GM18868 (cell line): ENCODE measurements around the gene IQCE.

ENCODE experiments used
- ATAC-seq: cut with Tn5 transposase; IDR thresholded peaks from one replicate; pipeline ENCODE4 v1.9.1; 2021; ENCODE audit warnings: mild to moderate bottlenecking, moderate library complexity; ENCODE audit not compliant: unreplicated experiment

The IQCE gene

GRCh38 chr7:2628891-2629290 is 70.1 kb downstream of the IQCE start:
- ATAC-seq: no peak

GRCh38 chr7:2629746-2630681 is 71.2 kb downstream of the IQCE start:
- no peak for ATAC-seq

DNA sequence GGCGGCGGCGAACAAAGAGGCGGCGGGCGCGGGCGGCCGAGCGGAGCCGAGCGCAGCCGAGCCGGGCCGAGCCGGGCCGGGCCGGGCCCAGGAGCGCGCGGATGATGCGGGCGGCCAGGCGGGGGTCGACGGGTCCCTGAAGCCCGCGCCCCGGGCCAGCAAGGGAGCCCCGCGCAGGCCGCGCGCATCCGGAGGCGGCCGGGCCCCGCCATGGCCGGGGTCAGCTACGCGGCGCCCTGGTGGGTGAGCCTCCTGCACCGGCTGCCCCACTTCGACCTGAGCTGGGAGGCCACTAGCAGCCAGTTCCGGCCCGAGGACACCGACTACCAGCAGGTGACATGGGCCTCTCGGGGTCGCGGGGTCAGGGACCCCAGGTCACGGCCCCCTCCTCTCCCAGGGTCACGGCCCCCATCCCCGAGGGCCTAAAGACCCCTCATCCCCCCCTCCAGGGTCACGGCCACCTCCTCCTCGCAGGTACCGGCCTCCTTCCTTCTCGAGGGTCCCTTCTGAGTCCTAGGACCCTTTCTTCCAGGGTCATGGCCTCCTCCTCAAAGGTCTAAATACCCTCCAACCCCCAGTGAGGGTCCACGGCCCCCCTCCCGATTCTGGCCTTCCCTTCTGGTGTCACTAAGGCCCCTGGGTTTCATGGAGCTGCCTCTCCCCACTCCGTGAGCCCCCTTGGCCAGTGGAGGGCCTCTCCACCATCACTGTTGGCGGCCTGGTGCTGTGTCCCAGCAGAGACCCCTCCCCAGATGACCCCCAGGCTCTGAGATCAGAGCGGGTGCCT is 73.4 kb downstream of the IQCE start, which contains the start of gene TTYH3:
TSS of gene TTYH3 (plus strand) at position 41 of the 787 bp plus-strand sequence. CDS start at position 211, 170 bp downstream.
- peak; percentile 17 for ATAC-seq

DNA sequence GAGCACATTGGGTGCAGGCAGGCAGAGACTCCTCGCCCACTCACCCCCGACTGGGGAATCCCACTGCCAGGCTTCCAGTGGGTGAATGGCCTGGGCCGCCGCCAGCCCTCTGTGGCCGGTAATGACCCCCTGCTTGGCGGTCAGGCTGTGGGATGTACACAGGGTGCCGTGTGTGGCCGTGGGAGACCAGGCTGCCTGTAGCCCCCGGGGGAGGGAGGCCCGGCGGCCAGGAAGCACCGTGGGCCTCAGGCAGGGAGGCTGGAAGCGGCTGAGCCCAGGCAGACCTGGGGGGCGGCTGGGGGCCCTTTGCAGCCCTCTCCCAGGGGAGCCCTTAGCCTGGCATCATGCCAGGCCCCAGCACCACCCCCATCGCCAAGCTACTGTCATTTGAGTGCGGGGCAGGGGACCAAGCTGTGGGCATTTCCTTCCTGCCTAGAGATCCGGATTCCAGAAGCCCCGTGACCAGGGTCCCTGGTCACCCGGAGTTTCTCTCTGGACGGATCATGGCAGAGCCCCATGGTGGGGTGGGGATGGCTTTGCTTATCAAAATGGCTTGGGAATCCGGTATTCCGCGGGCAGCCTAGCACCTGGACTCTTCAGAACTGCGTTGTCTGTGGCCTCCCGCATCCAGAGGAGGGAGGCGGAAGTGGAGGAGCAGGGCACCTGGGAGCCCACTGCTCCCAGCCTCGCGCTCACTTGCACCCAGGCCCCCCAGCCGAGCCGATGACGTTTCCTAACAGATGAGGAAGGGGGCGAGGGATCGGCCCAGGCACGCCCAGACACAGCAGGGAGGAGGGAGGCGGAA is 74.2 kb downstream of the IQCE start:
- ATAC-seq: no peak

DNA sequence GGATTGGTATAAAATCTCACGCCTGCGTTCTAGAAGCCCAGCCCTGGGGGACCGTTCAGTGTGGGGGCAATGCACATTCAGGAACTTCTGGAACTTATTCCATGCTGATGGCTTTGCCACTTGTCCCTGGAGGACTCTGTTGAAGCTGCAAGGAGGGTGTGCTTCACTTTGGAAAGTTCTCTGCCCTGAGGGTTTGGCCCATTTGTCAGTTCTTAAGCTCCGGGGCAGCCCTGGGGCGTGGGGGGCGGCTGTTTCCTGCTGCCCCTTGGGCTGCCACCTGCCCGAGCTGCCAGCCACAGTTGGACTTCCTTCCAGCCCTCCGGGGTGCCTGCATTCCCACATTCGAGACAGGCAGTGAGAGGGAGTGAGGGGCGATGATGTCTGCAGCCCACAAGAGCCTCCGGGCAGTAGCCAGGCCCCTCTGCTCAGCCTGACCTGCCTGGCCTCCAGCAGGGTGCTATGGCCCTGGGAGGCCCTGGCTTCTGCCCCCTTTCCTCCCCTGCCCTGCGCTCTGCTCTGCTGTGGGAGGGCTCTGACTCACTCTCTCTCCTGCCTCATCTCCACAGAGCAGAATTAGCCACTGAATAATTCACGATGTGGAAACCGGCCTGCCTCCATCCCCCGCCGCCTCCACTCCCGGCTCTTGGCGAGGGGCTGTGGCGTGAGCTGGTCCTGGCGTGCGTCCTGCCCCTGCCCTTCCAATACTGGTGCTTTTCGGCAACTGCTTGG is 74.9 kb downstream of the IQCE start:
- no peak for ATAC-seq

GRCh38 chr7:2634267-2635145 is 75.7 kb downstream of the IQCE start:
- no peak for ATAC-seq

- no peak for ATAC-seq
Measured at GRCh38 chr7:2635148-2635668, 76.4 kb downstream of the IQCE start.

DNA sequence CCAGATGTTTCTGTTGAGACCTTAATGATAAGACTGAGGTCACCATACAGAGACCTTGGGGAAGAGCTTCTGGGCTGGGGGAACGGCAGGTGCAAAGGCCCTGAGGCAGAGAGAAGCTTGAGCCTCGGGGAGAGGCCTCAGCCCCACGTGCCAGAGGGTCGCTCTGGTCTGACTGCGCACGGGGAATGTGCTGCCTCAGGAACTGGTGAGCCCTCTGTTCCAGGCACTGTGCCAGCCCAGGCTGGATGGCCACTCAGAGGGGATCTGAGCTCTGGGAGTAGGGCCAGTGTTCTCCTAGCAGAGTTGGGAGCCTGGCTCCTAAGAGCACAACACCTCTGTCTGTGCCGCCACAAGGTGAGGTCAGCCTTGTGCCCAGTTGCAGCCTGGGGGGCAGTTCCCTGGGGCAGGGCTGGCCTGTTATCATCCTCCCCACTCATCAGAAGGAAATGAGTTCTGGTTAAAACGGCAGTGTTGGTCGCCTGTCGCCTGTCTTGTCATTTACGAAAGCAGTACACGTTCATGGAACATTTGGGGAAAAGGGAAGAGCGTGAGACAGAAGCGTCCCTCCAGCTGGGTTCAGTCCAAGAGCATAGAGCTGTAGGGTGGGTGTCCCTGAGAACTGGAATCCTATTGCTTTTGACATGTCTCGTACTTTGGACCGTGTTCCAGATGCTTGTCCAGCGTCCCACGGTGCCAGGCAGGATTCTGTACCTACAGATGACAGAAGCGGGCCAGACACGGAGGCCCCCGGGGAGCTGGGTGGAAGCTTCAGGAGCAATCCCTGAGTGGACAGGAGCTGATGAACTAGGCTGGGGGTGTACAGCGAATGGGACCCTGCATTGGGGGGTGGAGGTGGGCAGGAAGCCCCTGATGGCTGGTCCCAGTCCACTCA is 77.3 kb downstream of the IQCE start:
- ATAC-seq: no peak

DNA sequence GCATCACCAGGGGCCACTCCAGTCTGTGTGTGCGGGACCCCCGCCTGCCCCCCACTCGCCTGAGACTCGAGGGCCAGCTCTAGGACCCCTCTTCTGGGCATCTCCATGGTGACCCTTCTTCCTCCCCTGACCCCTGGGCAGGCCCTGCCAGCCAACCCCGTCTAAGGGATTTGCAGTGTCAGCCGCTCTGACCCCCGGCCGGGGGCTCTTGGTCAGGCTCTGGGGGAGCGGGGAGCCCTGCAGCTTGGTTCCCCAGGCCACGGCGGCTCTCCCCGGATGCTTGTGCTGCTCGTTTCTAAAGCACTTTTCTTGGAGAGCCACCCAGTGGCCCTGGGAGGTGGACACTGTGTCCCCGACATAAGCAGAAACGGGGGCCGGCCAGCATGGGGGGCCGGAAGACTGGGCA is 78.3 kb downstream of the IQCE start:
- ATAC-seq: no peak

DNA sequence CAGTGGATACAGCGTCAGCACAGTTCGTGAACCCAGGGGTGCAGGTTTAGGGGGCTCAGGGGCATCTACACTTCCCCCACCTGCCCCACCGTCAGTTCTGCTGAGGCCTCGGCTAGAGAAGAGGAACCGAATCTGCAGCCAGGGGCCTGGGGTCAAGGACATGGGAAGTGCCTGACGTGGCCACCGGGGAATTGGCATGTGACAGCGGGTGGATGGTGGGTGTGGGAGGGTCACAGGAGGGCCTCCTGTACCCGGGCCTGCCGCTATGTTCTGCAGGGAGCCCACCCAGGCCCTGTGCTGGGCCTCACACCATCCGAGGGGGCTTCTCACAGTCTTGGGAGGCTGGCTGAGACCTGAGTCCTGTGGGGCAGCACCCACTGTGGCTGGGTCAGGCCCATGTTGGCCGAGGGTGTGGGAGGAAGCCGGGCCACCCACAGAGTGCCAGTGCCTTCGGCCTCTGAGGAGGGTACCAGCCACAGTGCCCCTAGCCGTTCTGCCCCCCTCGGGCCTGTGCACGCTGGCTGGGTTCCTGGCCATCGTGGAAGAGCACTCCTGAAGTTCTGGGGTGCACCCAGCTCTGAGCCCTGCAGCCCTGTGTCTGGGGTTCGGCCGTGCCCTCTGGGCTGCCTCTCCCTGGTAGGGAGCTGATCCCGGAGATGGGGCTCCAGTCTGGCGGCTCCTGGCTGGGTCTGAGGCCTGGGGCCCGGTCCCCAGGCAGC is 78.9 kb downstream of the IQCE start:
- ATAC-seq: no peak

DNA sequence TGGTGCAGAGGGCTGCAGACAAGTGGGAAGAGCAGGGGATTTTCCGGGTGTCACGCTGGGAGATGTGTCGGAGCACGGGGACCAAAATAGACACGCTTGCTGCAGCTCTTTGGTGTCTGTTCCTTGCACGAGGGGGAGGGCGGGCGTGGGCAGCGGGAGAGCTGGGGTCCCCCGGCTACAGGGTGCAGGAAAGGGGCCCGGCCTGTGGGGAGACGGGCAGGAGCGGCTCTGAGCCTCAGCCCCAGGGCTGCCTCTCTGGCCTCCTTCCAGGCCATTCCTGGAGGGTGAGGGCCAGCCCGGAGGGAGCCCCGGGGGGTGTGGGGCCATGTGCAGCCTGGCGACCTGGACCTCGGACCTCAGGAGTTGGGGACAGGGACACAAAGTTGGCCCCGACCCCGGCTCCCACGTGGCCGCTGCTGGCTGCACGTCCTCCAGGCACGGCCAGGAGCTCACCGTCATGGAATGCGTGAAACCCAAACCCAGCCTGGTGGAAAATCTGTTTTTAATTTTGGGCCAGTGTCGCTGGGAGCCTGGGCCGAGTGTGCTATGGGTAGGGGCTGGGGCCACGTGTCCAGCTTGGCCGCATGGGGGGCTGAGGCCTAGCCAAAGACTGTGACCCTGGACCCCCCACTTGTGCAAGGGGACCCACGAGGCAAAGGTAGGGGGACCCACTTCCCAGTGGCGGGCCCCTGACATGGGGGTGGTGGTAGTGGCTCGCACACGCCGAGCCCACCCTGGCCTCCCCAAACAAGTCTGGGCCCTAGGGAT is 79.6 kb downstream of the IQCE start:
- no peak for ATAC-seq

DNA sequence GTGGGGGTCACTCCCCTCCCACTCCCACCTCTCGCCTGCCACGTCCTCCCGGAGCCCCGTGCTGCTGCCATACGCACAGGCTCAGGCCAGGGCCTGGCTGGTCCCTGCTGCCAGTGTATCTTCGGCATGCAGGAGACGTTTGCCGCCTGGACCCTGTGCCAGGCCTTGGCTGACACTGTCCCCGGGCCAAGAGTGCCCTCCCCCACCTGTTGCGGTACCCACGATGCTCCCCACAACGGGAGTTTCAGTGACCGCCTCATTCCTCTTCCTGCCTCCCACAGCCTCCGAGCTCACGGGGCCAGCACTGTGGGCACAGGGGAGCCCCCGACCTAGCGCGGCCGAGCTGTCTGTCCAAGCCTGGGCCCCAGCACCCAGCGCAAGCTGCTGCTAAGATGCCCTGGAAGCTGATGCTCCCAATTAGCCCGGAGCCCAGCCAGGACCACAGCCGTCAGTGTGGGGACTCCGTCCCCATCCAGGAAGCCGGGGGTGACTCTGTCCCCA is 80.5 kb downstream of the IQCE start:
- ATAC-seq: no peak

DNA sequence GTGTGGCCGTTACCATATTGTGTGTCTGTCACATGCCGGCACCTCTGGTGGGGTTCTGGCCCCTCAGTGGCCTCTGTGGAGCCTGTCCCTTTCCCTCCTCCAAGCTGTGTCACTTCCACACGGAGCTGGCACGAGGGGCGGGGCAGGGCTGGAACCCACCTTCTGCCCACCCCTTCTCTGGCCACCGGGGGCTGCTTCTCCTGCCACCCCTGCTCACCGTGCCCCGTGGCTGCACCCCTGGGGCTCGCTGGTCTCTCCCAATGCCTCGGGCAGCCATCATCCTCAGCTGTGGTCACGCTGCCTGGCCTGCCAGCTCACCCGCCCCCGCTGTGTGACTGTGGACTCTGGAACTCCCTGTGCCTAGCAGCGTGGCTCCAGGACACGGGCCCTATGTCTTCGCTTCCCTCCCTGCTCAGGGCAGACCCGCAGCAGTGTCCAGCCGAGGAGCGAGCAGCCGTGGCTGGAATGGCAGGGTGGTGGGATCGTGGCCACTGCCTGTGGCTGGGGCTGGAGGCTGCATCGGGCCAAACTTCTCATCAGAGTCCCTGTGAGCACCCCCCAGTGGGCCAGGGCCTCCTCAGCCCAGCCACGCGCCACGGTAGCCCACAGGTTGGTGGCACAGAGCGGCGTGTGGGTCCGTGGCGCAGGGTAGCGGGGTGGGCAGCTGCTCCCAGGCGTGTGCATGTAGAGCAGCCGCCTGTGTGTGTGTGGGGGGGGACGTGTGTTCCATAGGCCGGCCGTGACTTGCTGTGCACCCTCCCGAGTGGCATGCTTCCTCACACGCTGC is 81.1 kb downstream of the IQCE start:
- ATAC-seq: no peak

- ATAC-seq: no peak
Measured at GRCh38 chr7:2640482-2640830, 81.7 kb downstream of the IQCE start.

DNA sequence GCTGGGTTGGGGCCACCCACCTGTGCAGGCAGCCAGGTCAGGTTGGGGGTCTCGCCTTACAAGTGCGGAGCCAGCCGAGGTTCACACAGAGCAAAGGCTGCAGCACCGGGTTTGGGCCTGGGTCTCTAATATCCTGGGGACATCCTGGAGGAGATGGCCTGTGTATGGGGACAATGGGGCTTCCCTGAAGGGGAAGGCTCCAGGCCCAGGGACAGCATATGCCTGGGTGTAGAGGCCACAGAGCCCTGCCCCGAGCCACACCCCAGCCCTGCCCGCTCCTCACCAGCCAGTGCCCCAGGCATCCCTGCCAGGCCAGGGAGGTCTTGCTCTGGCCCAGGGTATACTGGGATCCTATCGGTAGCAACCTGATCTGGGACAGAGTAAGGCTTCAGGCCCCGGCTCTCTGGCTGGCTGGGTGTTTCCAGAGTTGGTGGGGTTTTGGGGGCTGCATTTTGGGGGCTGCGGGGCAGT is 82.1 kb downstream of the IQCE start:
- no peak for ATAC-seq
